HG02571 (cell line): ENCODE measurements around the gene PLCD3.

Experiments used
- ATAC-seq: cut with Tn5 transposase; IDR thresholded peaks from one replicate; pipeline ENCODE4 v1.9.1; 2021; ENCODE audit warnings: mild to moderate bottlenecking, moderate library complexity; ENCODE audit not compliant: unreplicated experiment

The PLCD3 gene

GRCh38 chr17:45104907-45105624, 27.2 kb downstream of the PLCD3 start:
- ATAC-seq: no peak

DNA sequence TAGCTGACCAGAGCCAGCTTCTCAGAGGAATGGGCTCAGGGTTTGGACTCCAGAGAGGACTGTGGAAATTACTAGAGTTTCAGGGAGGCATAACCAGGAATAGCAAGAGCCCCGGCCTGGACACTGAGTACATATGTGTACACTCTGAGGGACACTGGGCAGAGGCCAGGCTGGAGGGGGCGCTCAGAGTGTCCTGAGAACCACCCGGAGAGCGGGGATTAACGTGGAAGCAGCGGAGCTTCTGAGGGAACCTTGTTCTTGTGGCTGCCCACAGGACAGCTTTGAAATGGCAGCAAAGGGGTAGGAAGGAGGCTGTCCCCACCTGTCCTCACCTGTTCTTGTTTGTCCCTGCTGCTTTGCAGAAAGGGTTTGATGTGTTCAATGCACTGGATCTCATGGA, 27.8 kb downstream of the PLCD3 start:
- ATAC-seq: no peak

DNA sequence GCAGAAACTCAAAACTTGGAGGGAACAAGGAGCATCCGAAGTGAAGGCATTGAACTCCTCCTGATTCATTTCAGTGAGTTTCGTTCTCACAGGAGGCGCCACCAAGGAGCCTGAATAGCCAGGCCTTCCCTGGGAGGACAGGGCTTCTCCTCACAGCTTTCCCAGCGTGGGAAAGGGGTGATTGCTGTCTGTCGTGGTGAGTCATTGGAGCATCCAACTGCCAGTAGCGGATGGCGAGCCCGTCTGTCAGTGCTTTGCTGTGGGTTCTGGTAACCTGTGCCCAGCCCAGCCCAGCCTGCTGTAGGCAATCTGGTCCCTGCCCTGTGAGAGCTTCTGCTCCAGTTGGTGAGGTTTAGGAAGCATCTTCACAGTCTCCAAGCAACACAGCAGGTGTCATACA, 28.3 kb downstream of the PLCD3 start:
- no peak for ATAC-seq

GRCh38 chr17:45103269-45103795, 29.0 kb downstream of the PLCD3 start:
- no peak for ATAC-seq

DNA sequence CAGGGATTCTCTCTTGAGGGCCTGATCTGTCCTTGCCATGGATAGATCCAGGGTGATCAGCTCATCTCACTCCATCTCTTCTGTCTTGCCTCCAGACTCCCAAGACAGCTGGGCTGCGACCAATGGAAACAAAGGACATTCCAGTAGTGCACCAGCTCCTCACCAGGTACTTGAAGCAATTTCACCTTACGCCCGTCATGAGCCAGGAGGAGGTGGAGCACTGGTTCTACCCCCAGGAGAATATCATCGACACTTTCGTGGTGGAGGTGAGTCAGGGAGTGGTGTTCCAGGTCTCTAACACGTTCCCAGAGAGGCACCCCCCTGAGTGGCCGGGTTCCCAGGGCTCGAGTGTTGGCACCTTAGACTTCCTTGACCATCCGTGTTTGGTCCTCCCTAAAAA, 29.5 kb downstream of the PLCD3 start:
- no peak for ATAC-seq

- no peak for ATAC-seq
Observed at GRCh38 chr17:45101883-45102811, 30.2 kb downstream of the PLCD3 start.

DNA sequence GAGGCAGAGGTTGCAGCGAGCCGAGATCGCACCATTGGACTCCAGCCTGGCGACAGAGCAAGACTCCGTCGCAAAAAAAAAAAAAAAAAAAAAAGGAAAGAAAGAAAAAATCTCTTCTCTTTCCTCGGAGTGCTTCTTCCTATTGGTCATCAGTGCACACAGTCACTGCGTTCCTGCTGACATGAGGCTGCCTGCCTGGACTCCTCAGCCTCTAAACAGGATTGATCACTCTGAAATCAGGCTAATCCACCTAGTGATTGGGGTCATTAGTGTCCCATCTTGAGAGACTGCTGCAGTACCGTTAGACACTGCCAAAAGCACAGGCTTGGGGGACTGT, 30.8 kb downstream of the PLCD3 start:
- ATAC-seq: no peak

GRCh38 chr17:45098869-45099616, 33.3 kb downstream of the PLCD3 start:
- no peak for ATAC-seq

DNA sequence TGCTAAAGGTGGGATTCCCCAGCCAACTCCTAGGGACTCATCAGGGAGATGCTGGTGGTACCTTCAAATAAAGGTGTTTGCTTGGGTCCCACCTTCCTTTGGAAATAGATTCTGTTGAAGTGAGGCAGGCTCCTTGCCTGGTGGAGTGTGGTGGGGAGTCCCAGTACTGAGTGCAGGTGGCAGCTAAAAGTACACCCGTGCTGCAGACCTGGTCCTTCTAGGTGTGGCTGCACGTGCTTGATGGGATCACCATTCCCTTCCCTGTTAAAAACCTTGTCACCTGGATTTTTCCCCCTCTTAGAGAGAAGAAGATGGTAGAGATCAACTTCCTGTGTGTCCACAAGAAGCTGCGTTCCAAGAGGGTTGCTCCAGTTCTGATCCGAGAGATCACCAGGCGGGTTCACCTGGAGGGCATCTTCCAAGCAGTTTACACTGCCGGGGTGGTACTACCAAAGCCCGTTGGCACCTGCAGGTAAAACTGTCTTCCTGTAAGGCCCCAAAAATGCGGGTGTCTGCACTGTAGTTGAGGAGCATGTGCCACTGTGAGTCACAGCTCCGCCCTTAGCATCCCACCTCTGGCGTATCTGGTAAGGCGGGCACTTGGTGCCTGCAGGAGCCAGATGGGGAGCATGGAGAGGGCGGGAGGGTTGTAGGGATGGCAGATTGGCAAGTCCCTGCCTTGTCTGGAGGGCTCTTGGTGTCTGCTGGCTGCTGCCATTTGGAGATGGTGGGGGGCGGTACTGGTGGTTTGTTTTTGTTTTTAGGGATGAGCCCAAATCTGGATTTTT, 34.0 kb downstream of the PLCD3 start:
- no peak for ATAC-seq

- no peak for ATAC-seq
Observed at GRCh38 chr17:45096926-45097325, 35.4 kb downstream of the PLCD3 start.

DNA sequence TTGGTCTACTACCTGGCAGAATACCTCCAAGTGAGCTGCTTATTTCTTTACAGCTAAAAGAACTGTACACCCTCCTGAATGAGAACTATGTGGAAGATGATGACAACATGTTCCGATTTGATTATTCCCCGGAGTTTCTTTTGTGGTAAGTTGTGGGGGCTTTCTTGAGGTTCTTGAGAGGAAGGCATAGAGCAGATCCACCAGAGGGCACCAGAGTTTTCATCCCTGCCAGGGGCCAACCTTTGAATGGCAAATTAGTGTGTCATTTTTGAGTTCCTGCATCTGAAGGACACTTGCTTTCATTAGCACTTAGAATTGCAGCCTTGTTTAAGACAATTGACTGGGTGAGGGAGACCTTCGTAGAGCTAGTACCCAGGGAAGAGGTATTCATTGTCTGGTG, 36.2 kb downstream of the PLCD3 start:
- ATAC-seq: no peak

DNA sequence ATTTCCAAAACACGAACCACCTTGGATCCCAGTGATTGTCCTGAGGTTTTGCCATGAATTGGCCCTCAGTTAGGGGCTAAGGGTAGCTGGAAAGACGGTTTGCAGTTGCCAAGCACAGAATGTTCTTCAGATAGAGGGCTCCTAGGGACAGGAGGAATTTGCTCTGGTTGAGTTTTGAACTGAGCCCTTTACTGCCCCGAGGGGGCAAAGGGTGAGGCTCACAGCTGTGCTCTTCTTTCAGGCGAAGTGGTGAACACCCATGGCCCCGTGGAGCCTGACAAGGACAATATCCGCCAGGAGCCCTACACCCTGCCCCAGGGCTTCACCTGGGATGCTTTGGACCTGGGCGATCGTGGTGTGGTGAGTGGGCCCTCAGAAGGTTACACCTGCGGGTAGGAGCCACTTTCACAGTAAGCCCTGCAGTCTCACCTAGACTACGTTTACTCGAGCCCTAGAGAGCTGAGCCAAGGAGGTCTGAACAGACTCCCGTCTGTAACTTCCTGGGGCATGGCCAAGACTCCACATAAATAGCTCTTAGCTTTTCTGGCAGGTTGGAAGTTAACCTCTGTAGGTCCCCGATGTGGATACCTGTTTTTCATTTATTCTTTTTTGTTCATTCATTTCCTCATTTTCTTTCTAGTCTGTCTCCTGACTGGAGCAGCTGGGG, 38.7 kb downstream of the PLCD3 start:
- no peak for ATAC-seq

DNA sequence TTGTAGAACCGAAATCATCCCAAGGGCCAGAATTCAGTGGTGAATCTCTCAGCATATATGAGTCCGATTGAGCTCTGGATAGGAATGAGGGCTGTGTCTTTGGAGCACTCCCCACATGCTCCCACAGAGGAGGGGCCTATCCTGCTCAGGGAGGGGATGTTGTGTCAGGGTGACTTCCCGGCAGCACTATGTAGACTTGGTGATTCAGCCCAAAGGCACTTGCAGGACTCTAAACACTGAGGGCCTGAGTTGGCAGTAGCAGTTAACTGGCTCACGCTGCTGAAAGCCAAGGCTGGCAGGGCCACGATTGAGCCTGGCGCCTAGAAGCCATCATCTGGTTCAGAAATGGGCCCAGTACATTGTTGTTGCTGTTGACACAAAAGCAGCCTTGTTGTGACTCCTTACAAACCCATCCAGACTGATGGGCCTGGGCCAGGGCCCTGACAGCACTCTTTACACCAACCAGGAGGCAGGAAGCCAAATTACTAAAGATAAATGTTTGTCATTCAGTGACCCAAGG, 39.3 kb downstream of the PLCD3 start:
- ATAC-seq: no peak

- ATAC-seq: no peak
Observed at GRCh38 chr17:45091778-45092425, 40.4 kb downstream of the PLCD3 start.

DNA sequence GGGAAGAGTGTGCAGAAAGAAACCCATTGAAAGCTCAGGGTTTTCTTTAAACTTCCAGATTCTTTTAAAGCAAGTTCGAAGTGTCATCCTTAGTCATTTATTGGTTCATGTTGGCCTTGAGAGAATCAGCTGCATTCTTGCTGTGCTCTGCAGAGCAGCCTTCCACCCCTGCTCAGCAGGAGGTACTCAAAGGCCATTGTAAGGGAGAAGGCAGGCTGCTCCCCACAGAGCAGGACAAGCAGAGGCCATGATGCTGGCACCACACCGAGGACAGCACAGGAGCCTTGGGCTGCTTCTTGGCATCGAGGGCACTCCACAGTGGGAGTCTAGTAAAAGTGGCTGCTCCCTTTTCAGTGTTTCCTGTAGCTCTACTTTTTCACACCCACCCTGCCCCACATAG, 41.6 kb downstream of the PLCD3 start:
- no peak for ATAC-seq

DNA sequence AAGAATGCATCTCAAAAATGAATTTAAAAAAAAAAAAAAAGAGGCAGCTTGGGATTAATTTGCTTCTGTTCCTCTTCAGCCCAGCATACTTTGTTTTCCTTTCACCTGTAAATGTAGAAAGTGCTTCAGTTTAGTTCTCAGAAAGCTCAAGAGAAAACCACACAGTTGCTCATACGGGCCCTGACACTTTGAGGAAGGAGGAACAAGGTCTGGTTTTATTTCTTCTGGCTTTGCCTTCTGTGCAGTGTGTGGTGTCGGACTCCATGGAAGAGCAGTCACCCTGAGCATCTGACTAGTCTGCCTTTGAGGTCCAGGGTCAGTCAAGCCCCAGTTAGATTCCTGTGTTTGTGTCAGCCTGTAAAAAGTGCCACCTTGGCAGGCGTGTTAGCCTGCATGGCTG, 43.6 kb downstream of the PLCD3 start:
- no peak for ATAC-seq

DNA sequence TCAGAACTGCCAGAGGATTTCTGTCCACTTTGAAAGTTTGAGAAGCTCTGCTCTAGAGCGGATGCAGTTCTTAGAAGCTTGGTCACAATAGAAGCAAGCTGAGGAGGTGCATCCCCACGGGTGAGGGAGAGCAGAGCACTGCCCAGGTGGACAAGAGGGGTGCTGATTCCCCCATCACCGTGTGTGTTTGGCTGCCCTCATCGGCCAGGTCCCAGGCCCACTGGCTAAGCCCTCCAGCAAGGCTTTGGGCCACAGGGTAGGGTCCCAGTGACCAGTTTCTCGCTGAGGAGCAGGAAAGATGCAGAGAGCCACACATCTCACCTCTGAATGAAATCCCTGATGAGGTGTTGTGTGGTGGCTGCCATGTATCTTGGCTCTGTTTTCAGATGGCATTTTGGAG, 44.3 kb downstream of the PLCD3 start:
- ATAC-seq: no peak

GRCh38 chr17:45087504-45087975, 44.8 kb downstream of the PLCD3 start:
- ATAC-seq: no peak

DNA sequence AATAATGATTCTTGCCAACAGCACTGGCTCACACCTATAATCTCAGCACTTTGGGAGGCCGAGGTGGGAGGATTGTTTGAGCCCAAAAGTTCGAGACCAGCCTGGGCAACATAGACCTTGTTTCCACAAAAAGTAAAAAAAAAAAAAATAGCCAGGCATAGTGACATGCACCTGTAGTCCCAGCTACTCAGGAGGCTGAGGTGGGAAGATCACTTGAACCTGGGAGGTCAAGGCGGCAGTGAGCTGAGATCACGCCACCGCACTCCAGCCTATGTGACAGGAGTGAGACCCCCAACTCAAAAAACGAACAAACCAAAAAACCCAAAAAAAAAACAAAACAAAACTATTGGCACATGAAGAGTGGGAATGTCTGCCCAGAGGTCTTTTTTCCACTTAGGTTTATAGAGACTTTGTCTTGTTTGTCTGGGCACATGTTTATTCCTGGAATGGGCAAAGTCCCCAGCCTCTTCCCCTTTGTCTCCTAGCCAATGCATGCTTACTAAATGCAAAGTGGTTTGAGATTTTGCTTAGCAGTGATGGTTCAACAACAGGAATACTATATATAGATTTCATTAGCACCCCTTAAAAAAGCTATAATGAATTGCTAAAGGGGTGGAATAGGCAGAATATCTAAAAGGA, 45.3 kb downstream of the PLCD3 start:
- no peak for ATAC-seq
